Stimulated activated CD4-positive, alpha-beta T cell treated with anti-CD3 and anti-CD28 coated beads, Interleukin-12 subunit alpha, Interleukin-12 subunit beta, amount 100 ng/mL, for 4 hours (primary cell): Measurements from ENCODE around the gene EVL.

Experiments used
- DNase-seq: peaks from one replicate; pipeline ENCODE4 v3.0.0-alpha.2; 2020

Gene EVL

GRCh38 chr14:100132161-100132902 is 67.1 kb downstream of the EVL start:
- no peak for DNase-seq

DNA sequence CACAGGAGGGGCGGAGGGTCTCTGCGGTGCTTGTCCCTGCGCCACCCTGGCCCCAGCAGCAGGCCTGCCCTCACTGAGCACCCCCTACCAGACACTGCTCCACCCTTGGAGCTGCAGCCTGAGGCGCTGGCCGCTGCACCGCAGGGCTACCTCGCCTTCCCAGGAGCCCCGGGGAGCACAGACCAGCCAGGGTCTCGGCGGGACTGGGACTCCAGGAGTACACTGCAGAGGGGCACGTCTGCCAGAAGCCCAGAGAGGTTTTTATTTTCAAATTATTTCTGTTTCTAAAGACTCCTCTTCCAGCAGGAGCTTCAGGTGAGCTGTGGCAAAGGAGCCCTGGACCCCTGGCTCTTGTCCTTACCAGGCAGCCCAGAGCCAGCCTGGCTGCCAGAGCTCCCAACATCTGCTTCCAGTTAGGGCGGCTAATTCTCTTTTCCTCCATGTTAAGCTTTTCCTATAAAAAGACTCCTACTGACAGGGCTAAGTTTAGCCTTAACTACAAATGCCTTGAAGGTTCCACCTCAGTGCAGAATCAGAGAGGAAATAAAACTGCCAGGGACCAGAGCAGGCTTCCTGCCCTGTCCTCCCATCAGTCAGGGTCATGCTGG is 67.8 kb downstream of the EVL start:
- DNase-seq: no peak

GRCh38 chr14:100134586-100134985 is 69.4 kb downstream of the EVL start:
- no peak for DNase-seq

GRCh38 chr14:100135073-100135472 is 69.9 kb downstream of the EVL start:
- DNase-seq: no peak

DNA sequence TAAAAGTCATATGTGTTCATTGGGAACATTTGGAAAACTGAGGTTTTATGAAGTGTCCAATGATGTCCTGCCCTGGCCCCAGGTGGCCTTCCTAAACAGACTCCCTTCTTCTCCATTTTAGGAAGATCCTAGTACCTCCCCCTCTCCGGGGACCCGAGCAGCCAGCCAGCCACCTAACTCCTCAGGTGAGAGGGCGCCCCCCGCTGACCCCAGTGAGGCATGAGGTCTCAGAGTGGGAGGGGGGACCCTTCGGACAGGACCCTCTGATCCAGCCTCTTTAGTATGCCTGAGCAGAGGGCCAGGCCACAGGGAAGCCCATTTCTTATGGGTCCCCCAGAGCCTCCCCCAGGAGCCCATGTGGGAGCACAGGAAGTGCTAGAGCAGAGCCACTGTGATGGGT is 70.6 kb downstream of the EVL start:
- DNase-seq: no peak

DNA sequence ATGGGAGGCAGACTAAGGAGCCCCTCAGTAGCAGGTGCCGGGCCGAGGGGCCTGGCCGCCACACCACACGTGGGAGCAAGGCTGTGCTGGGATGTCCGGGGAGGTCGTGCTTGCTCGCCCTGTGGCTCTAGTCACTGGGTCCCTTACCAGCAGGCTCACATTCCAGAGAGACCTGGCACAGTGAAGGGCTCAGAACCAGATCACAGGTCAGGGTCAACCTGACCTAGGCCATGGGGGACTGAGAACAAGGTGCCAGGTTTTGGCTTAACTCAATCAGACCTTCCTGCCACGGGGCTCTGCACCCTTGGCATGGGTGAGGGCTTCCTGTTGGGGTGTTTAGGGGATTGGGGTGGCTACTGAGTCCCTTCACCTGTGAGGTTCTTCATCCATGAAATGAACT is 72.0 kb downstream of the EVL start:
- no peak for DNase-seq

GRCh38 chr14:100138082-100138787 is 73.0 kb downstream of the EVL start:
- DNase-seq: no peak

DNA sequence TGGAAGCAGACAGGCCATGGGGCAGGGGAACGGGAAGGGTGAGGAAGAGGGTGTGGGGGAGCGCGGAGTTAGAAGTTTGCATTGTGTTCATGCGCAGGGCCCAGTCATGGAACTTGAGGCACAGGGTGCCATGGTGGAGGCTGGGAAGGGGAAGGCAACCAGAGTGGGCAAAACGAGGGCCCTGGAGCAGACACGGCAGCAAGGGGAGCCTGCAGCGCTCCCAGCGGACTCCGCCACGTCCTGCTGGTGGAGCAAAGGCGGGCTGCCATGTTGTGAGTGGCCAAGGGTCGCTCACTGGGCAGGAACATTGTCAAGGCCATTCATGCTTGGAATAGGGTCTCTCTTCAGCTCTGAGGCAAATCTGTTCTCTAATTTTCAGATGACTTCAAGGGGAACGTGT is 73.7 kb downstream of the EVL start:
- DNase-seq: no peak

GRCh38 chr14:100140452-100141078 is 75.3 kb downstream of the EVL start:
- no peak for DNase-seq

- no peak for DNase-seq
These were observed 75.9 kb downstream of the EVL start for GRCh38 chr14:100141098-100141497.

DNA sequence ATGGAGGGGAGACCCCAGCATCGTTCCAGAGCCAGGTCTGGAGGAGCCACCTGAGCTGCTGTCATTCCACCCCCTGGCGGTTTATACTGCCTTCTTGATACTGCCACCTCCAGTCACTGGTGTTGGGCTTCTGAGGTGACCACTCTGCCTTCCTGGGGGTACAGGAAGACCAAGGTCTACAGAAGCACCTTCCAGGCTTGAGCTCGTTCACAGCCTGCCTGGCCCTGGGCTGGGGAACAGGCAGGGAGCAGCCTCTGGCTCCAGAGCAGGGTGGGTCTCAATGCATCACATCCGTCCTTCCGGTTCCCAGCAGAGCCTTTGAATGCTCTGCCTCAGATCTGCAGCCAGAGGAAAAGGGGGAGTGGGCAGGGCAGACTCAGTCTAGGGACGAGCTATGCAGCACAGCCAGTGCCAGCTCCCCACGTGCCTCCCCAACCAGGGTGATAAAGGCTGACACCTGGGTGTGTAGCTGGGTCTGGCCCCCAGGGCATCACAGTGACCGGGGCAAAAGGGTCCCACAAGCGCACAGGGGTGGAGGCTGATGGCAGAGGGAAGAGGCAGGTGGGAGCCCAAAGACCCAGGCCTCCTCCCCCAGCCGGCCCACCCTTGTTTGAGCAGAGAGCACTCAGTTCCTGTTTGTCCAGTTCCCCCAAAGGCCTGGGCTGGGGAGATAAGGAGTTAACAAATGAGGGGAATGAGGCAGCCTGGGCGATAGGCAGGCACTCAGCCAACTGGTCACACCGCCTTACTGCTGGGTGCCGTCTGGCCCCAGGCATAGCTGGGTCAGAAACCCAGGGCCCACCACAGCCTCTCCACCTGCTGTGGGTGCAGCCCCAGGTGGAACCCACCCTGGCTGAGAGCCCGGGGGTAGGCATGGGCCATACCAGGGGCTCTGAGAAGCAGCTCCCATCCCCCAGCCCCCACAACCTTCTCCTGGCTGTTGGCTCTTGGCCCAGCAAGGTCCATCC is 77.1 kb downstream of the EVL start:
- DNase-seq: no peak

DNA sequence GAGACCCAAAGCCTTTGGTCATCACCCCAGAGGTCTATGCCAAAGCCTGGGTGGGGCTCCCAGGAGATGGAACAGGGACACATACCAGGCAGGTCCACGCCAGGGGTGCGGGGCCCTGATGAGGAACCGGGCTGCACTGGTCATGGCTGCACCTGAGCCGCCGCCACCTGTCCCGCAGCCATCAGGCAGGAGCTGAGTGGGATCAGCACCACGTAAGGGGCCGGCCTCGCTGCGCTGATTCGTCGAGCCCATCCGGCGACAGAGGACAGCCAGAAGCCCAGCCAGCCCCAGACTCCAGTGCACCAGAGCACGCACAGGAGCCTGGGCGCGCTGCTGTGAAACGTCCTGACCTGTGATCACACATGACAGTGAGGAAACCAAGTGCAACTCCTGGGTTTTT is 78.3 kb downstream of the EVL start:
- no peak for DNase-seq

GRCh38 chr14:100143934-100144333 is 78.7 kb downstream of the EVL start:
- no peak for DNase-seq

DNA sequence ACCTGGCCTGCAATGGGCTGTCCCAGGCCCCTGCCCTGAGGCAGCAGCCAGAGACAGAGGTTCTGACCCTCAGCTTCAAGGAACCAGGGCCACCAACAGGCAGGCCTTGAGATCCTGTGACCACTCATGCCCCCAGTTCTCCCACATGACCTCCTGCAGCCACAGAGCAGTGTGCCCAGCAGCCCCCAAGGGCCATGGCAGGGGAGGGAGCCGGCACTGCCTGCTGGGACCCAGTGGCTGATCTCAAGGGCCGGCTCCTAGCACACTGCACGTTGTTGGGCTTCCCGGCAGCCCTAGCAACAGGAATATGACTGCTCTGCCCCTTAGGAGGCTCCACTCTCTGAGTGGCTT is 79.4 kb downstream of the EVL start:
- no peak for DNase-seq

GRCh38 chr14:100144996-100145646 is 79.9 kb downstream of the EVL start:
- DNase-seq: no peak

DNA sequence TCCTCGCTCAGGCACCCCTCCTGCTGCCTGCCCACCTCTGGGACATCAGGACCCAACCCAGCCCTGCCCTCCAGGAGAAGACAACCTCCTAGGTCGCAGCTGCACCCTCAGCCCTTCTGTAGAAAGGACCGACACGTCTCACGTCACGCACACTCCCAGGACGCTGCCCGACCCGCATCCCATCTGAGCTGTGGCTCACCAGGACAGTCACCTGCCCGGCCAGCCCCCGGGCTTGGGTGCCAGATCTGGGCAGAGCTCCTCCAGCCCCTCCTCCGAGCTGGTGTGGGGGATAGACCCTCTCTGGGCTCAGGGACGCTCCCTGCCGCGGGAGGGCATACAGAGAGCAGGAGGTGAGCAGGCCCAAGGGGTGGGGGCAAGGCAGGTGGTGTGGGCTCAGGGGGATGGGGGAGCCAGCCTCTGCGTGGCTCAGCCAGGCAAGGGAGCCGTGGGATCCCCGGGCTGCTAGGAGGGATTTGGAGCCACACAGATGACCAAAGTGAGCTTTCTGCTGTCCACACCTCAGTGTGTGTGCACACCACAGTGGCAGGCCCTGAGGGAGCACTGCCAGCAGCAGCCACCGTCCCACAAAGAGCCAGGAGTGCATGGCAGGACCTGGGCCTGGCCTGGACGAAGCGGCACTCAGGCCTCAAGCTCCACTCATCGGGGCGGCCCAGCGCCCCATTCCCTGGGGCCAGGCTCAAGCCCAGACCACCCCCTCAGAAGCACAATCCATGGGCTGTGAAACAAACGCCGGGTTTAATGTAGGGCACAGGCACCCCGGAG is 80.7 kb downstream of the EVL start:
- DNase-seq: no peak

DNA sequence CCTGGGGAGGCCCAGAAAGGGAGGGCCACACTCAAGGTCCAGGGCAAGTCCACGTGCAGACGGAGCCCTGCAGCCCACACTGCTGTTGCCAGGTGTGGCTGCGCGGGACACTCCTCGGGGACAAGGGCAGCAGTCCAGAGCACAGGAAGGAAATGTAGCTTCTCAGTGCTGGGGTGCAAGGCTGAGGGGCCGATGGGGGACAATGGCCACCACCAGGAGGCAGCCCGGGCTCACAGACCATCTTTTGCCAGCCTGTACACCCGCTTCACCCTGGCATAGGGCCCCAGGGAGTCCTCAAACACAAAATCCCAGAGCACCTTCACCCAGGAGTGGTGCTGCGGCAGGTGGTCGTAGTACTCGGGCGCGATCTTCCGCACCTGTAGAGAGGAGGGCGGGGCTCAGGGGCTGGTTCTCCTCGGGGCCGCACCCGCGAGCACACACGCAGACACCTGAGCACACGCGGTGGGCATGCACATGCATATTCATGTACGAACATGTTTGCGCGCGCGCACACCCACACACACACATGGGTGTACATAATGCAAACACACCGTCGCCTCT is 81.4 kb downstream of the EVL start:
- DNase-seq: no peak

GRCh38 chr14:100147181-100147631 is 82.0 kb downstream of the EVL start:
- DNase-seq: peak; percentile 57

DNA sequence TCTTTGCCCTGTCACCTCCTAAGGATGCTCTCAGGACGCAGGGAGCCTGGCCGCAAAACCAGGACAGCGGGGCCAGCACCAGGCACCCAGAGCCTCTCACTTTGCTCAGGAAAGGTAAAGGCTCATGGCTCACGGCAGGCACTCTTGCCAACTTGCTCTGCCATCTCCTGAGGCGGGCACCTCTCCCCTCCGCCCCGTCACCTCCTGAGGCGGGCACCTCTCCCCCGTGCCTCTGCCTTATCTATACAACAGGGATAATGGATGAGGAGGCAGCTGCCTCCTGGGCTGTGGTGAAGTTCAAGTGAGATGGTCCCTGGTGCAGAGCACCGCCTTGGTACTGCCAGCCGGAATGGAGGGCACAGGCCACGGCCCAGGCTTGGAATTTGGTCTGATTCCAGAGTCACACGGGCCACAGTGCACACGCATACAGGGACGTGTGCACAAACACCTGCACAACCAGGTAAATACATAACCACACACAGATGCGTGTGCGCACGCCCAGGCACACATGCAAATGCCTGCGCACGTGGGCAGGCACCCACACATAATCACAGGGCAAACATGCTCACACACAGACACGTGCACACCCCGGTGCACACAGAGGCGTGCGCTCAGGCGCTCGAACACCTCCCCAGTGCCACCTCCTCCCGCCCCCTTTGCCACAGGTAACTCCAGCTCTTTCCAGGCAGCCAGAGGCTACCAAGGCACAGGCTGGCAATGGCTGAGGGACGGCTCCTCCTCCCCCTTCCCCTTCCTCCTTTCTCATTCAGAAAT is 82.7 kb downstream of the EVL start:
- DNase-seq: no peak
